Stimulated activated CD8-positive, alpha-beta memory T cell treated with anti-CD3 and anti-CD28 coated beads, Interleukin-7, amount 100 ng/mL, for 4 hours (primary cell): Measurements from ENCODE around the gene CLMP.
"Not testable (repeated sequence)": the region's sequence is repeated elsewhere in the genome, so short reads cannot be mapped to it uniquely, and the experiment has no call there.

Experiments
- DNase-seq, 2 donors: peaks; one replicate each; pipeline ENCODE4 v3.0.0-alpha.2; 2020; ENCODE audit warnings: low read depth in 2 of 2

The CLMP gene

DNA sequence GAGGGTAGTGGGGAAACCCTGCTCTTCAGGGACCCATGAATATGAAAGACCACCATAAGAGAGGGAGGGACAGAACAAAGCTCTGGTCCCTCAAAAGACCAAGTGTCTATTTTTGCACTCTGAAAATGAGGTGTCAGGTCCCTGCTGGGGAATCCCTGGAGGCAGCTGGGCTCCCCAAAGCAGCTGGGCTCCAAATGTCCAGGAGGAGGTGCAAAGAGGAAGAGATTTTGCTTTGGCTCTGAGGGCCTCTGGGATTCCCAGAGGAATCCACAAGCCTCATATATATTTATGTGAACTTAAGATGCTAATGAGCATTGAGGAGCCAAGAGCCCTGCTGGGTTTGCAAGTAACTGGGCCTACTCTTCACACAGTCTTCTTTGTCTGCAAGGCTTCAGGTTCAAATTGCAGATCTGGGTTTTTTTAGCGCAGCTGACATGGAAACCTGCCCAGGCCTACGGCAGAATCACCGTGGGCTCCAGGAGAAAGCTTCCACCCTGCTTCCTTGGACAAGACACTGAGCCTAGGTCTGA, 26.0 kb downstream of the CLMP start:
- DNase-seq: no peak

DNA sequence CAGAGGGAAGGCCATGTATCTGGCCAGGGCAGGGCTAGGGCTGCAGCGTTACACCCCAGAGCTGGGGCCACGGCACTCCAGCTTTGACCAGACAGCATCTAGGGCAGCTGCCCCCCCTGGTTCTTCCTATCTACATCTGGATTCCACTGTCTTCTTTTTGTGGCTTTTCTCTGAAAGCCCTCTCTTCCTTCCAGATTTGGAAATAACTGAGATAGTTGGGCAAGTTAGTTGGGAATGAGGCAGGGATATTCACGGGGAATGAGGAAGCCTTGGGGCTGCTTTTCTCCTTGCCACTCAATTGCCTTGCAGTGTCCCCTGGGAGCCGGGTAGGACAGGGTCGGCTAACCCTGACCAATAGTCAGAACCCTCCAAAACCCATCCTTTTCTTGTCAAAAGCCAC, 26.8 kb downstream of the CLMP start:
- DNase-seq: no peak

DNA sequence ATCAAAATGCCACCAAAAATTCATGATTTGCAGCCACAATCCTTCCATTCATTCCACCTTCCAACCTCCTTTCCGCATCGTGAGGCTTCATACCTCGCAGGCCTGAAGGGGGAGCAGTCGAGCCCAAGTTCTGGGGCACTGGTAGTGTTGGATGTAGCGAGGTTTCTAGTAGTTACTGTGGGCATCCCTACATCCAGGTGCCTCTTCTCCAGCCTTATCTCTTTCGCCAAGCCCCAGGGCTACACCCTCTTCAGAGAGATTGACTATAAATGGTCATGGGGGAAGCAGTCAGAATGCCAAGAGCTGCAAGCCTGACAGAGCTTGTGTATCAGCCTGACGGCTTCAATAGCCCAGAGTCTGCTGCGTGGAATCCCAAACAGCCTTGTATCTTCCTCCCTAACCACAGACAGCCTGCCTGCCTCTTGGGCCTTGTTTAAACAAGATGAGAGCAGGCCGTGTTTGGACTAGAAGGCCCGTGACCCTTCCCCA, 28.9 kb downstream of the CLMP start:
- DNase-seq: no peak

DNA sequence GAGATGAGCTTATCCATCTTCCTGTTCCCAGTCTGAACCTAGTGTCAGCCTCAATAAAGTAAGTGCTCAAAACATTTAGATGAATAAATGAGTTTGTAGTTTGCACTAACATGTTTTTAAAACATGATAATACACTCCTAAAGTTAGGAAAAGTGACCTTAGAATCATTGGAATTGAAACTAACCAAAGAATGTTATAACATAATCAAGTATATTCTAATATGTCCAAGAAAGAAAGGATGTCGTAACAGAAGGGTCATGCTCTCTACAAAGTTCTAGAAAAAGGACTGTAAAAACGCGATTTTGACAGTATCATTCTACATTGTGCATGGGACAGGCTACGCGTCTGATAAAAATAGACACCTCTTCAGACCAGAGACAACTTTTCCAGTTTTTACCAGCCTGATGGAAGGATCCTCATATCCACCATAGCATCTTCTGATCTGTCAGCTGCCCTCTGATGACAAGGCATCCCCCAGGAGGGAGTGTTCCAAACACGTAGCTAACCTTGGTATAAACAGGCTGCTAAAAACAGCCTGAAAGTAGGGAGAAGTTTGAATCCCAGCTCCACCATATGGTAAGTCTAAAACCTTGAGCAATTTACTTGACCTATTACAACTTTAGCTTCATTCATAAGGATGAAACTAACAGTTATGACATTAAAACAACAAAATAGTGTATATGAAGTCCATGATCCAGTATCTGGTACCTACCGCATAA, 30.2 kb downstream of the CLMP start:
- no peak for DNase-seq

DNA sequence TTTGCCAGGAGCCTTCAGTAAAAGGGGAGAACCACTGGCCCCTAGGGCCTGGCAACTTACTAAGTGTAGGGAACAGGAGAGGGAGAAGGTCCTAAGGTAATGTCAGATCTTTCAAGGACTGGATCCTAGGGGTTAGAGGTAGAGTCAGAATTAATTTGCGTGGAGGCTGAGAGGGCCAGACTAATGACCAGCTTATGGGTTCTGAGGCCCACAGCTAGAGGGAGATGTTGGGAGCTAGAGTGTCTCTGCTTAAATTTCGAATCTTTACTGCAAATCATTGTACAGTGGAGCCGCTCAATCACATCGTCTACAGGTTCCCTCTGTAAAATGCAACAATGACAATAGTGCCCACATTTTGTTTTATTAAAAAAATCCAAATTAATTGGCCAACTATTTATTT, 31.4 kb downstream of the CLMP start:
- no peak for DNase-seq

DNA sequence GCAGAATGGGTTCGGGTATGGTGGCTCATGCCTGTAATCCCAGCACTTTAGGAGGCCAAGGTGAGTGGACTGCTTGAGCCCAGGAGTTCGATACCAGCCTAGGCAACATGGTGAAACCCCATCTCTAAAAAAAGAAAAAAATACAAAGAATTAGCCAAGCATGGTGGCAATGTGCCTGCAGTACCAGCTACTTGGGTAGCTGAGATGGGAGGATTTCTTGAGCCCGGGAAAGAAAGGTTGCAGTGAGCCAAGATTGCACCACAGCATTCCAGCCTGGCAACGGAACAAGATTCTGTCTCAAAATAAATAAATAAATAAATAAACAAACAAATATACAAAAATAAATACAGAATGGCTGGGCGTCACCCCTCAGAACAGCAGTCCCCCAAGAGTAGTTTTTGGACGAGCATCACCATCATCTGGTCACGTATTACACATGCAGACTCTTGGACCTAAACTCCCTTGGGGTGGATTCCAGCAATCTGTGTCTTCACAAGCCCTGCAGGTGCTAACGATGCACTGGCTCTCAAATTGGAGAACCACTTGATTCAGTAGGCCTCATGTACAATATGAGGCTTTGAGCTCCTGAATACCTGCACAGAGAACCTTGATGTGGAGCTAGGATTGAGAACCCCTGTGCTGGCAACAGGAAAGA, 33.5 kb downstream of the CLMP start:
- DNase-seq: no peak

DNA sequence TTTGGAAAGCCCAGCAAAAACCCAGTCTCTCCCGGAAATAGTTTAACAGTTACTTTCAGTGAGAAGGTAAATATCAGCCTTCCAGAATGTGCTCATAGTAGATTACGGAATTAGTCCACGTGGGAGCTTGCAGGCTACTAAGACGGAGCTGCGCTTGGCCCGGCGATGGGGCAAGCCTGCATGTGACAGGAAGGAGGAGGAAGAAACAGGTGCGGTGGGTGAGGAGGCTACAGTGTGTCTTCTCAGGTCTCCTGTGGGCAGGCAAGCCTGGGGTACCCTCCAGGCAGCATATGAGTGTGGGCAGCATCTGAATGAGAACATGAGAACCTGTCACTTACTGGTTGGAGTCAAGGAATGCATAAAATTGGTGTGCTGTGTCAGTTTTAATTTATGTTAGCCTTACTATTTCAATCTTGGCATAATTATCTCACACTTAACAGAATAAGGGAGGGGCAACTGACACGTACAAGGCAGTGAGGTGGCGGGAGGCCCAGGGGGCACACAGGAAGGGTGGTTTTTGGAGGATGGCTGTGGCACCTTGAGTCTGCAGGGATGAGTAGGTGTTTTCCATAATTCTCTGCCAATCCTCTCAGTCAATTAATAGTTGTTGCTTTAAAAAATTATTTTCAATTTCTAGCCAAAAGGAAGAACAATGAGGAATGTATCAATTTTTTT, 35.7 kb downstream of the CLMP start:
- no peak for DNase-seq

DNA sequence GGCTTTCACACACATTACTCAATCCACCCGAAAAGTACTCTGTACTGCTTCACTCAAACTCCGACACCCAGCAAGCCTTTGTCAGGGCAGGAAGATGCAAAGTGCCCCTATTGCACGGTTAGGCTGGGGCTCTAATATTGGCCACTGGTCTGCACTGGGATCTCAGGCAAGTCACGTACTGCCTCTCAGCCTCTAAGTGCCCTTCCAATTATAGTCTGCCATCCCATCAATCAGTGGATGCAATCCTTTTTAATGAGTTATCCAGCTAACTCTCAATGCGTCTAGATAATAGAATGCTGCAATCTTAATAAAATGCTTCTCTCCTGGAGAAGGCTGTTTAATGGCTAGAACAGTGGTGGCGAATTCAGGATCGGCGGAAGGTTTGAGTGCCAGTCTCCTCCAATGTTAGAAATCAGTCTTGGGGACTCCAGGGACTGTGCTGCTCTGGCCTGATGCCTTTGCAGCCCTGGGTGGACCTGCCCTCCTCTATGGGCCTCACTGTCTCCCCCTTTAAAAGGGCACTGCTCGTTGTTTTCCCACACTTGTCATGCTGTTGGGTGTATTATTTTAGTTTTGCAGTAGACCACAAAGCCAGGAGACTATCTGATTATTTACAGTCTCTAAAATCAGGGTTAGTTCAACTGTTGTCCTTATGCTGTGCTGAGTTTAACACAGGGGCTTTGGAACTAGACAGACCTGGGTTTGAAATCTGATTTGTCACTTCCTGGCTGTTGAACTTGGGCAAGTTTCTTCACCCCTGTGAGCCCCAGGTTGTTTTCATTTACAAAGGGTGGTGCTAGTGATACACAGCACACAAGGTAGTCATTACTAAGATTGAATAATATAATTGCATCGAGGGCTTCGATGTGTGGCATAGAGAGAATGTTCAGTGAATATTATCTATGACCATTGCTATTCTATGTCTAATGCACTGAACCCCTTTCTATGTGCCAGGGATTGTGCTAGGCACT, 36.7 kb downstream of the CLMP start:
- DNase-seq: no peak

DNA sequence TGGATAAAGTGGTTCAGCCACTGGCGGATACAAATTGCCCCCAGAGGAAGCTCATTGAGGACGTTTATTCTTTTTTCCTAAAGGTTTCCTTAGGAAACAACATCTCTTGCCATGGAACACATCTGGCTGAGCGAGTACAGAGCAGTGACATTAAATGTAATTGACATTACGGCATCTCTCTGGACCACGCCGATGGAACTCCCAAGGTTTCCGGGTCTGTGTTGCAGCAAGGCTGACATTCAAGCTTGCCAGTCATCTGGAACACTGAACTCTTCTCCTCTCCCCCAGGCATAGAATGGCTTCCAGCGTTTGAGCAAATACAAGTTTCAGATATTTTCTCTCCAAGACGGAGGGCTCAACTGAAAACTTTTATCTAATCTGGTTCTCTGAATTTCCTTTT, 42.1 kb downstream of the CLMP start:
- DNase-seq: no peak

DNA sequence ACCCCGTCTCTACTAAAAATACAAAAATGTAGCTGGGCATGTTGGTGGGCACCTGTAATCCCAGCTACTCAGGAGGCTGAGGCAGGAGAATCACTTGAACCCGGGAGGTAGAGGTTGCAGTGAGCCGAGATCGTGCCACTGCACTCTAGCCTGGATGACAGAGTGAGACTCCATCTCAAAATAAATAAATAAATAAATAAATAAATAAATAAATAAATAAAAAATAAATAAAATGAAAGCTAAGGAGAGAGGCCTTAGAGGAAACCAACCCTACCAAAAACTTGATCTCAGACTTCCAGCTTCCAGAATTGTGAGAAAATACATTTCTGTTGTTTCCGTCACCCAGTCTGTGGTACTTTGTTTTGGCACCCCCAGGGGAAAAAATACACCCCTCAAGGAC, 42.7 kb downstream of the CLMP start:
- DNase-seq: not testable (repeated sequence)

DNA sequence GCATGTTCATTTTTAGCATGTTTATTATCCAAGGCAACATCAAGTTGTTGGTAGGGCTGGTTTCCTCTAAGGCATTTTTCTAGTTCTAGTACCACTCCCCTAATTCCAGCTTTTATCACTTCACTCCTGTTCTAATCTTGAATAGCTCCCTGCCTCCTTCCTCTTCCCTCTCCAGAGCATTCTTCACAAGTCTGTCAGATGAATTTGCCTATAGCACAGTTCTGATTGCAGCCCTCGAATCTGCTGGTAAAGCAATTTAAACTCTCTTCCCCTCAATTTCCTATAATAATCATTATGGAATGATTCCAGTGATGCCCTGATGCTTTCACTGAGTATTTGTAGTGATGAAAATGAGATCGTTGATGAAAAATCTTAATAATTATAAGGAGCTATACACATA, 43.3 kb downstream of the CLMP start:
- DNase-seq: no peak

DNA sequence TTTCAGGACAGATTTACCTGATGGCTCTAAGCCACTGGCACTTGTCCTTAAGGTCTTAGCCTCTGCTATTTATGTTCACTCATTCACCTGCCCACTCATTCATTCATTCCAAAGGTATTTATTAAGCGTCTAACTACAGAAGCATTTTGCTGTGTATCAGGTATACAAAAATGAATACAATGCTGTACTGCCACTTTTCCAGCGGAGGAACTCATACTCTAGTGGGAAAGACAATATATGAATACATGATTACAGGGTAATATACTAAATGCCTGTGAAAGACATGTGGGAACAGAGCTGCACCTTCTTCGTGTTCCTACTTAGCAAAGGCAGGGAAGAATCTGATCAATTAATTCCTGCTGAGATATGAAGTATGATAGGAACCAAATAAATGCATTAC, 43.7 kb downstream of the CLMP start:
- no peak for DNase-seq

DNA sequence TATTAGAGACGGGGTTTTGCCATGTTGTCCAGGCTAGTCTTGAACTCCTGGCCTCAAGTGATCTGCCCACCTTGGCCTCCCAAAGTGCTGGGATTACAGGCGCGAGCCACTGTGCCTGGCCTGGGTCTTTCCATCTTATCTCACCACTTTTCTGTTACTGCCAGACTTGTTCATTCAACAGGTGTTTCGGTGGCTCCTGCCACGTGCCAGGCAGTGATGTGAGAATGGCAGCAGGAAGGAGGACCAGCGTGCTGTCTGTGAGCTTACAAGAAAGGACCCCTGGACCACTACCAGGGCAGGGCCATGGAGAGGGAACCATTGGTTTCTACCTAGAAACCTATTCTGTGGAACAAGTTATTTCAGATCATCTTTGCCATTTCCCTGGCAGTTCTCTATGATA, 44.2 kb downstream of the CLMP start:
- DNase-seq: no peak

DNA sequence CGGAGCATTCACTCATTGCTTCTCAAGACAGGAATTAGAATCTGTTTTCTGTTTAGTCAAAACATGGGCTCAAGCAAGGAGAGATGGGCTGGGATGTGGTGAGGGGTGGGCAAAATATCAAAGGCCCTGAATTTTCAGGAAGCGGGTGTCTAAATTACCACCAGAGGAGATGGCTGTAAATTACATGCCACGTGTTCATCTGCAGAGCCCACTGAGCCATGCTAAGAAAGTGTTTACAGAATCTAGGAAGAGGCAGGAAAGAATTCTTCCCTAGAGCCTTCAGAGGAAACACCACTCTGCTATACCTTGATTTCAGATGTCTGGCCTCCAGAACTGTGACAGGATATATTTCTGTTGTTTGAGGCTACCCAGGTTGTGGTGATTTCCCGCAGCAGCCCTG, 46.1 kb downstream of the CLMP start:
- no peak for DNase-seq

DNA sequence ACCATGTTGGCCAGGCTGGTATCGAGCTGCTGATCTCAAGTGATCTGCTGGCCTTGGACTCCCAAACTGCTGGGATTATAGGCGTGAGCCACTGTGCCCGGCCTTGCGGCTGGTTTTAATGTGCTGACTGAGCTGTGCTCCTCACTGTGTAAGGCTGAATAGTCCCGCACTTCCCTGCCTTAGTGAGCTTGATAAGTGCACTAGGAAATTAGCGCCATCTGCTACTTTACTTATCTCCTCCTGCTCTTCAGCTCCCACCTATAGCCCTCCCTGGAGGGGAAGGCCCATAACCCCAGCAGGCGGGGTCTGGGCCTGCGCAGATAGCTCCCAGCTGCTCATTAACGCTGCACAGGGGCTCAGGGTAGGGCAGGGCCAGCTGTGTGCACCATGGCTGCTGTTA, 49.4 kb downstream of the CLMP start:
- no peak for DNase-seq

DNA sequence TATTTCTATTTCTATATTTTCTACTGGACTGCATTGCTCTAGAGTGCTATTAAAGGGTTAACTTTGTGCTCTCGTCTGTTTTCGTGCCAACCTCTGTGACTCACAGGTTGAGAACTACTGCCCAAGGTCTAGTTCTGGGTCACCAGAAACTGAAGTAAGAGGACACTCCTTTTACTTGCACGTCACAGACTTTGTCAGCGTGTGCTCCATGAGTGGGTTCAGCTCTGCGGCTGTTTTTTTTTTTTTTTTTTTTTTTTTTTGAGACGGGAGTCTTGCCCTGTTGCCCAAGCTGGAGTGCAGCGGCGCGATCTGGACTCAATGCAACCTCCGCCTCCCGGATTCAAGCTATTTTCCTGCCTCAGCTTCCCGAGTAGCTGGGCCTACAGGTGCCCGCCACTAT, 49.8 kb downstream of the CLMP start:
- no peak for DNase-seq

DNA sequence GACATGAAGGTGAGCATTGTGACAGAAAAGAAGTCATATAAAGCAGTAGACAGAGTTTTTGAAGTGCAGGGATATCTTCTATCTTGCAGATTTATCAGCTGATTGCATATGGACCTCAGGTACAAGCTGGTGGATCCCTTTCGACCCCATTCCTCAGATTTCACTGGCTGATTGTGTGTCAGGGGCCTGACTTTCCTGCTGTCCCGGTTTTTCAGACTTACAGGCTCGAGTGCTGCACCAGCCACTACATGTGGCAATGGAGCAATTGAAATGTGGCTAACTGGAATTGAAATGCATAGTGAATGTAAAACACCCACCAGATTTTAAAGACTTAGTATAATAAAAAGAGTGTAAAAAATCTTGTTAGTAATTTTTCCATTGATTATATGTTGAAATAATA, 50.3 kb downstream of the CLMP start:
- no peak for DNase-seq

DNA sequence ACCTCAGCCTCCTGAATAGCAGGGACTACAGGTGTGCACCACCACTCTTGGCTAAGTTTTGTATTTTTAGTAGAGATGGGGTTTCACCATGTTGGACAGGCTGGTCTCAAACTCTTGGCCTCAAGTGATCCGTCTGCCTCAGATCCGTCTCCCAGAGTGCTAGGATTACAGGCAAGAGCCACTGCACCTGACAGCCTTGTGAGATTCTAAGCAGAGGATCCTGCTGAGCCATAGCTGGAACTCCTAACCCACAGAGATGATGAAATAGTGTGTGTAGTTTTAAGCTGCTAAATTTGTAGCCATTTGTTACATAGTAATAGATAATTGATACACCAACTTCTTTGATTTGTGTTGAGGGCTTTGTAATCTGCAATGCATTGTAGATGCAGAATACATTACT, 51.1 kb downstream of the CLMP start:
- DNase-seq: no peak

DNA sequence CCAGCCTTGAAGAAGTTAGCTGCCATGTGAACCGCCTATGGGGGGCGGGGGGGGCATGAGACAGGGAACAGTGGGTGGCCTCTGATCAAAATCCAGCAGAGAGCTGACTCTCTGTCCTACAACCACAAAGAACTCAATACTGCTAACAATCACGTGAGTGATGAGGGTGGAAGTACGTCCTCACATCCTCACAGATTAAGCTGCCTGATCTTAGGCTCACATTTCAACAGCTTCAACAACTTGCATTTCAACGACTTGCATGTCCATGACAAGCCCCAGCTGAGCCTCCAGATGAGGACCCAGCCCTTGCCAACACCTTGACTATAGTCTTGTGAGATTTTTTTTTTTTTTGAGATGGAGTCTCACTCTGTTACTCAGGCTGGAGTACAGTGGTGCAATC, 51.6 kb downstream of the CLMP start:
- no peak for DNase-seq

DNA sequence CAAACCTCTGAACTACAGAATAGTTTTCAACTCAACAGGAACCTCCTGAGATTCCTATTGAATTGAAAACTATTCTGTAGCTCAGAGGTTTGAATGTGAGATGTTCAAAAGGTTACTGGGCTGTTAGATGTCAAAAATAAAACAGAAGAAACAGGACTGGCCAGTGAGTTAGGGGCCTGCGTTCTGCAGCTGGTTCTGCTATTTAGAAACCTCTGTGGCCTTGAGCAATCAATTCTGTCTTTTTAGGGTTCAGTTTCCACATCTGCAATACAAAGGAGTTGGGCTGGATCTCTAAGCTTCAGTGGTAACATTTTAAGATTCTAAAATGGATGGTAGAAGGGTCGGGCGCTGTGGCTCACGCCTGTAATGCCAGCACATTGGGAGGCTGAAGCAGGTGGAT, 55.8 kb downstream of the CLMP start:
- DNase-seq: no peak

DNA sequence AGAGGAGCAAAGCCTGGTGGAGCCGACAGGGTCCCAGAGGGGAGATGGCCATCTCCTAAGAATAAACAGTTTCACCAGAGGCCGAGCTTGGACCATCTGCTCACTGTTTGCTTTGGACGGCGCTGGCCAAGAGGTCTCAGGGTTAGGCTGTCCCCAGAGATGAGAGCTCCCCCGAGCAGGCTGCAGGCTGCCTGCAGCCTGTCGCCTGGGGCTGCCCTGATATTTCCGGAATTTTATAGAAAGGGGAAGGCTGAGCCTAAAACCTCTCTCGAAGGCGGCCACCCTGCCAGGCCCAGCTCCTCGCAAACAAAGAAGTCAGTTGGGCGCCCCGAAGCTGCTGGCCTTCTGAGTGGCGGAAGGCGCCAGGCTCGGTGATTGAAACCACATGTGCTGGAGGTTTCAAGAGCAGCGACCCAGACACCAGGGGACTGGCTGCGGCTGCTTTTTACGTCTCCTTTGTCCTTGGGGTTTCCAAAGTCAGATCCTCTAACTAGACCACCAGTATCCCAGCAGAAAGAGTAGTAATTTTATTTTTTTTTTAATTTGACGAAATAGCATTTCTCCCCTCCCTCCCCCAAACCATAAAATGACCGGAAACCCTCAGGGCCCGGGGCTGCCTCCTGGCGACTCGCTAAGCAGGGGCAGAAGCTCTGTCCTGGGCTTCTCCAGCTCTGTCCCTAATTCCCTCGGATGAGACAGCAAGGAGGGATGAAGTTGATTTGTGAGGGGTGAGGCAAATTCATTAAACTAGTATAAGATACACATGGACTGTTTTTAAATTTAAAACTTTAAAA, 57.4 kb downstream of the CLMP start:
- DNase-seq: no peak
